NCI-H2171 (cell line): ENCODE measurements around the gene OTOG.

Experiments used
- DNase-seq: peaks from one replicate; lab custom pipeline; 2025; lab: John Stamatoyannopoulos, UW

Gene OTOG

GRCh38 chr11:17651061-17651460 lies 104.0 kb downstream of the OTOG start:
- no peak for DNase-seq

DNA sequence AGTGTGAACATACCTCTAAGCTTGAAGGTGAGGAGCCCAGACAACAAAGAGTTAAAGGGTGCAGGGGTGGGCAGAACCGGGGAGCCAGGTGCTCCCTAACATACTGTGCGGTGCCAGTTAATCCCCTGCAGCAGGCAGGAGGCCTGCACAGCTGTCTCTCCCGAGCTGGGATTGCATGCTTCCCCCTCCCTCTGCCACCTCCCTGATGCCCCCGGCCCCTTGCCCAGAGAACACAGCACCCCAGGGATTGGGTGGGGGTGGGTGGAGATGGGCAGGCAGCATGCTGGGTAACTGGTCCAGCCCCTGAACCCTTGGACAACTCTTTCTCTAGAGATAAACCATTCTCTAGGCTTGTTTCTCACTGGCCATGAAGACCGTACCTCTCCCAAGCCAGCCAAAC lies 104.6 kb downstream of the OTOG start:
- peak; percentile 5 for DNase-seq

- no peak for DNase-seq
These were observed 105.5 kb downstream of the OTOG start for GRCh38 chr11:17652556-17652955.

- peak; percentile 44 for DNase-seq
These were observed 106.6 kb downstream of the OTOG start for GRCh38 chr11:17653611-17654010.

- DNase-seq = no peak
These were observed 108.6 kb downstream of the OTOG start for GRCh38 chr11:17655682-17656081.

GRCh38 chr11:17658211-17658610 lies 111.2 kb downstream of the OTOG start:
- no peak for DNase-seq

GRCh38 chr11:17668166-17668565 lies 121.1 kb downstream of the OTOG start:
- no peak for DNase-seq

DNA sequence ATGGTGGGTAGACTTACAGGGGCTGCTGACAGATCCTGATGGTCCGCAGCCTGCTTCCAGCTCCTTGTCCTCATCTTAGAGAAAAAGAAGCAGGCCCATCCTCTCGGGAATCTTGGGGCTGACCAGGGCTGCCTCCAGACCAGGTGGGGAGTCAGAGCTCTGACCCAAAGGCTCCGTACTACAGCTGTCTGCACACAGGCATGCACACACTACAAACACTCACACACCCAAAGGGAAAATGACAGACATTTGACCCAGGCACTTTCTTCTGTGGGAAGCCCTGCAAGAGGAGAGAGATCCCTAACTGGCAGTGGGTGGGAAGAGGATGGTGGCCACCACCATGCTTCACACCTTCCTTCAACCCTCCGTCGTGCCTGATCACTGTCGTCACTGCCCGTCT lies 125.4 kb downstream of the OTOG start:
- no peak for DNase-seq

DNA sequence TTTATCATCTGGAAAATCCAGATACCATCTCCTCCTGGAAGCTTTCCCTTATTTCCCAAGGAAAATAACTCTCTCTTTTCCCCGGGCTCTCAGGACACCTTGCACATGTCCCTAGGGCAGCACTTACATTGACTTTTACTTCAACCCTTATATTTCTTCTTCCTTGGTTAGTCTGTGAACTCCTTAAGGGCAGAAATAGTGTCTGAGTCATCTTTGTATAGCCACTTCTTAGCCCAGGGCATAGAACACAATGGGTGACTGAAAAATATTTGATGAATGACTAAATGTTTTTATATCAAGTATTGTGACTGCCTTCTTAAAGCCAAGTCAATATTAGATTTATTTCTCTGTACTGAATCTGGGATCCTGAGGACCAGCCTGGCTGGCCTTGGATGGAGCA lies 126.9 kb downstream of the OTOG start:
- no peak for DNase-seq

GRCh38 chr11:17682848-17683247 lies 135.8 kb downstream of the OTOG start:
- DNase-seq = no peak

GRCh38 chr11:17683377-17684161 lies 136.5 kb downstream of the OTOG start:
- no peak for DNase-seq

GRCh38 chr11:17684550-17684949 lies 137.5 kb downstream of the OTOG start:
- no peak for DNase-seq

DNA sequence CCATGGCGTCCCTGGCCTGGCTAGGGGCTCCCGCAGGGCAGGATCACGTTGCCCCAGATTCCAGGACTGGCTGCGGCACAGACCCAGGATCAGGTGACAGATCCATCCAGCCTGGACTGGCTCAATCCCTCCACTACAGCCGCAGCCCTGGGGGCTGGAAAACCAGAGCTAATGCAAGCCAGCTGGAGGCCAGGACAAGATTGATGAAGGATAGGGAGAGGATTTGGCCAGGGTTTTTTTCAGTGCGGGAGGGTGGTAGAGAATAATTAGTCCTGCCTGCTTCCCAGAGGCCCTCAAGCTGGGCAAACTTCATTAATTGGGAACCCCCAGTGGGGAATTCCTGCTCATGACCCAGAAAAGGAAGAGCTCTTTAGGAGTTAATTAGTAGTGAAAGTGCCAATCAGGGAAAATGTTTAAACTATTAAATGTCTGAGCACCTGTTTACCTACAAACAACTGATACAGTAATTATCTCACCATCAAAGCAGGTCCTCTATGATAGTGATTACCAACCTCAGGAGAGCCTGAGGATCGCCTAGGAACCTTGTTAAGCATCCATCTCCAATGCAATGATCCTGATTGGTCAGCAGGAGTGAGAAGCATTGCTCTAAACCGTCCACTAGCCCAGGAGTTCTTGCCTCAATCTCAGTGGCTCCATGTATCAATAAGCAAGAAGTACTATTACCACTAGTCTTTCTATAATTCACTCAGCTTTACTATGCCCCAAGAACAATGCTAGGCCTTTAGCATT lies 139.3 kb downstream of the OTOG start:
- DNase-seq = no peak

- no peak for DNase-seq
These were observed 141.0 kb downstream of the OTOG start for GRCh38 chr11:17687946-17688670.

GRCh38 chr11:17691550-17691949 lies 144.5 kb downstream of the OTOG start:
- no peak for DNase-seq

DNA sequence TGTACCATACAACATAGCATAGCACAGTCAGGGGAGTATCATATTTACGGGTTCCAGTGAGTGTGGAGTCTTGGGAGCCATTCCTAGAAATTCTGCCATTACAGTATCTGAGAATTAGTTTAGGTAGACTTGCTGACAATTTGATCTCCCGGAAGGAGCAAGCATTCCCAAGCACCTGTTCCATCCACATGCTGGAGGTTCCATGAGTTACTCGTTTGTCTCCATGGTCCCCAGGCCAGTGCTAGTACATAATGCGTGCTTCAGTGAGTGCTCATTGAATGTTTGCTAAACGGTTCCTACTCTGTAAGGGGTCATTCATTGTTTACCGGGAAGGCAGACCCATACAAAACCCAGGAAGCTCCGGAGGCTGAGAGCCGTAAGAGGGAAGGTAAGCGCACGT lies 144.9 kb downstream of the OTOG start:
- DNase-seq = no peak

GRCh38 chr11:17692931-17693330 lies 145.9 kb downstream of the OTOG start:
- DNase-seq = no peak

GRCh38 chr11:17693531-17693930 lies 146.5 kb downstream of the OTOG start:
- DNase-seq = no peak

- no peak for DNase-seq
These were observed 147.5 kb downstream of the OTOG start for GRCh38 chr11:17694494-17695110.

GRCh38 chr11:17695454-17696441 lies 148.7 kb downstream of the OTOG start:
- no peak for DNase-seq

DNA sequence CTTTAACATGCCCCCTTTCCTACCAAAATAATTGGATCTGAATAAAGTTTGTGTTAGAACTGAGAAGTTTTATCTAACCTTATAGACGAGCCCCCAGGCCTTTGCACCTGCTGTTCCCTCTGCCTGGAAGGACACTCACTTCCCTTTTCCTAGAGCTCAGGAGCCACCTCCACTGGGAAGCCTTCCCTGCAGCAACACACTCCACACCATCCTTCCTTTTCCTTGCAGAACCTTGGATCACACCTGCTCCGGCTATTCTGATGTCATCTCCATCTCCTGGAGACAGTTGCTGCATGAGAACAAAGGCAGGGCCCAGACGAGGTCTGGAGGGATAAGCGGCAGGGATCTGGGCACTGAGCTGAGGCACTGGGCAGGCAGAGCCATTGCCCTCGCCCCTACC lies 149.7 kb downstream of the OTOG start:
- no peak for DNase-seq
